Panc1 (cell line): ENCODE data around the gene CRIP2. TPM values are rescaled to one million over a fixed set of nuclear protein-coding genes. Genes with fewer than 3 reads are reported as not detected.

Source experiments
- ATAC-seq: fragments of 200-7000 bp; cut with Tn5 transposase; 2 replicates; pipeline ENCODE4 v1.9.1; 2020; ENCODE audit warnings: mild to moderate bottlenecking, moderate library complexity
- BruUV-seq: library from RNA; stranded (reverse); fragments of 400-500 nt; replicated peaks from 2 replicates; lab custom pipeline; 2021; lab: Mats Ljungman, UMichigan
- CTCF ChIA-PET: fragments of 300-600 bp; sonication (Branson Sonifier 250); formaldehyde crosslinking; loops from one replicate; lab custom pipeline; 2022; ENCODE audit warnings: antibody characterized with exemption; lab: Charles Lee
- POLR2A ChIA-PET: fragments of 300-600 bp; sonication (Branson Sonifier 250); formaldehyde crosslinking; loops from one replicate; lab custom pipeline; 2022; ENCODE audit warnings: antibody characterized with exemption; lab: Charles Lee
- DNase-seq: peaks from one replicate; pipeline ENCODE4 v3.0.0-alpha.2; 2010; ENCODE audit warnings: low read depth, low spot score
- H3K27ac ChIP-seq: 2 replicates; pipeline ENCODE4 v1.5.1; 2011; ENCODE audit warnings: mild to moderate bottlenecking, low read length, inconsistent platforms
- H3K27me3 ChIP-seq: fragments of 200-500 bp; sonication (Bioruptor generic); 2 replicates; pipeline ENCODE4 v1.6.0; 2014; ENCODE audit warnings: low read length, inconsistent platforms; ENCODE audit not compliant: control insufficient read depth, insufficient read depth
- H3K36me3 ChIP-seq: fragments of 200-500 bp; sonication (Bioruptor generic); 2 replicates; pipeline ENCODE4 v1.5.1; 2014; ENCODE audit warnings: inconsistent platforms, mild to moderate bottlenecking, low read length, moderate library complexity; ENCODE audit not compliant: control insufficient read depth, insufficient read depth
- H3K4me1 ChIP-seq: 2 replicates; pipeline ENCODE4 v1.5.1; 2011; ENCODE audit warnings: inconsistent platforms, mild to moderate bottlenecking, low read length, moderate library complexity; ENCODE audit not compliant: control insufficient read depth, insufficient read depth
- H3K4me3 ChIP-seq, 2 experiments: 2 replicates each; pipeline ENCODE4 v1.5.1; 2011 to 2012; ENCODE audit warnings: low read depth in 2 of 2, low read length in 2 of 2, mild to moderate bottlenecking in 2 of 2, inconsistent platforms in 1 of 2, moderate library complexity in 1 of 2
- H3K9me3 ChIP-seq: fragments of 200-500 bp; sonication (Bioruptor generic); 2 replicates; pipeline ENCODE4 v1.5.1; 2014; ENCODE audit warnings: low read depth, mild to moderate bottlenecking, inconsistent platforms, low read length, moderate library complexity; ENCODE audit not compliant: control insufficient read depth, insufficient read depth
- POLR2AphosphoS5 ChIP-seq: IDR thresholded peaks from 2 replicates; pipeline ENCODE4 v1.6.1; 2012; ENCODE audit warnings: mild to moderate bottlenecking, low read depth, low read length, moderate library complexity
- SIN3A ChIP-seq: IDR thresholded peaks from 2 replicates; pipeline ENCODE4 v1.6.1; 2012; ENCODE audit warnings: low read depth, mild to moderate bottlenecking, low read length, moderate library complexity, borderline replicate concordance; ENCODE audit not compliant: insufficient read depth
- TCF7L2 ChIP-seq: IDR thresholded peaks from 2 replicates; pipeline ENCODE4 v1.6.1; 2011; ENCODE audit warnings: mild to moderate bottlenecking, low read depth, low read length, inconsistent platforms
- in situ Hi-C: cut with HindIII; loops from 2 replicates; pipeline ENCODE4 v1.10.0; 2016; ENCODE audit warnings: low sequenced_read_pairs, low pct_unique_long_range_greater_than_20kb
- intact Hi-C: fragments of 100-400 bp; cut with micrococcal nuclease; formaldehyde crosslinking; loops from one replicate; pipeline ENCODE4 v1.10.0; 2022; ENCODE audit not compliant: unreplicated experiment
- total RNA-seq: library from RNA; stranded (reverse); gene quantifications from one replicate; pipeline ENCODE4 v1.2.1, GENCODE V29; 2021; ENCODE audit not compliant: unreplicated experiment
- TF ChIP-seq, protein P1 (sequence below), 2 experiments: IDR thresholded peaks; 2 replicates each; pipeline ENCODE4 v1.6.1; 2011 to 2012; ENCODE audit warnings: low read depth in 2 of 2, control low read depth in 1 of 2, low read length in 1 of 2, mild to moderate bottlenecking in 1 of 2, moderate library complexity in 1 of 2; ENCODE audit not compliant: insufficient read depth in 1 of 2
- TF ChIP-seq, protein P2 (sequence below): fragments of 450-650 bp; IDR thresholded peaks from 2 replicates; pipeline ENCODE4 v1.5.1; 2017; ENCODE audit warnings: mild to moderate bottlenecking

CRIP2 gene
- total RNA-seq, 1 experiment from 2014 or later, result 280 TPM

DNA sequence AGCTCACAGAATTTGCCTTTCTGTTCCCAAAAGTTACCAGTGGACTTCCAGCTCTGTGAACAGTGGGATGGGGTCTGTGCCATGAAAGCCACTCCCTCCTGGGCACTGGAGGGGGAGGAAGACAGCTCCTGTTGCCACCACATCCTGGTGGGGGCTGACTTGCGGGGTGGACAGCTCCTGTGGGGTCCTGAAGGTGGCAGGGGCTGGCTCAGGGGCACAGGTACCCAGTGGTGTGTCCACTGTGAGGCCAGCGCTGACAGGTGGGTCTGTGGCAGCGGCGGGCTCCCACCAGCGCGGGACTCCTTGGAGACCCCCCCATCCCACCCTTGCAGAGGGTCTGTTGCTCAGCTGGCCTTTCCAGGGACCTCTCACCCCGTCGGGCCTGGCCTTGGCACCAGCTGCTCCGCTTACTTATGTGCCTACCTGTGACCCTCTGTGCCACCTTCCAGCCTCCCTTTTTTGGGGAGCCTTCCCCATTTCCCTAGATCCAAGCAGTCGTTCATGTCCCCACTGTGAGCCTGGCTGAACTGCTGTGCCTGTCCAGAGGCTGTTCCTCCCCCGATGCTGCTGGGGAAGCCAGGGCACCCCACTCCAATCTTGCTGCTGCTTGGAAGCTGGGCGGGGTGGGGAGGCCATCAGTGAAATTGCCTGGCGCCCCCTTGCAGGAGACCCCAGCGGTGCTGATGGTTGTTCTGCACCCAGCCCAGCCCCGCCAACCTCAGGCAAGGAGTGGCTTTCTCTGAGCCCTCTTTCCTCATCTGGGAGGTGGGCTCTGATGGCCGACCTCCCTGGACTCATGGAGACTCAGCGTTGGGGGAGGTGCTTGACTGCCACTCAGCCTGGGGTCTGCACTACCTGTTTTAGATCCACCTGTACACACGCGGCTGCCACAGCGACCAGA lies 18.6 kb downstream of the CRIP2 start:
- BruUV-seq, result no TSS peak
- CTCF ChIA-PET, result no interaction called here
- POLR2A ChIA-PET, result no interaction called here
- in situ Hi-C loops, result no loop called here
- no peaks in the 10 kb centered on the region for H3K27me3 ChIP-seq
- no peaks in the 10 kb centered on the region for H3K36me3 ChIP-seq
- TF ChIP-seq, protein P1, sequence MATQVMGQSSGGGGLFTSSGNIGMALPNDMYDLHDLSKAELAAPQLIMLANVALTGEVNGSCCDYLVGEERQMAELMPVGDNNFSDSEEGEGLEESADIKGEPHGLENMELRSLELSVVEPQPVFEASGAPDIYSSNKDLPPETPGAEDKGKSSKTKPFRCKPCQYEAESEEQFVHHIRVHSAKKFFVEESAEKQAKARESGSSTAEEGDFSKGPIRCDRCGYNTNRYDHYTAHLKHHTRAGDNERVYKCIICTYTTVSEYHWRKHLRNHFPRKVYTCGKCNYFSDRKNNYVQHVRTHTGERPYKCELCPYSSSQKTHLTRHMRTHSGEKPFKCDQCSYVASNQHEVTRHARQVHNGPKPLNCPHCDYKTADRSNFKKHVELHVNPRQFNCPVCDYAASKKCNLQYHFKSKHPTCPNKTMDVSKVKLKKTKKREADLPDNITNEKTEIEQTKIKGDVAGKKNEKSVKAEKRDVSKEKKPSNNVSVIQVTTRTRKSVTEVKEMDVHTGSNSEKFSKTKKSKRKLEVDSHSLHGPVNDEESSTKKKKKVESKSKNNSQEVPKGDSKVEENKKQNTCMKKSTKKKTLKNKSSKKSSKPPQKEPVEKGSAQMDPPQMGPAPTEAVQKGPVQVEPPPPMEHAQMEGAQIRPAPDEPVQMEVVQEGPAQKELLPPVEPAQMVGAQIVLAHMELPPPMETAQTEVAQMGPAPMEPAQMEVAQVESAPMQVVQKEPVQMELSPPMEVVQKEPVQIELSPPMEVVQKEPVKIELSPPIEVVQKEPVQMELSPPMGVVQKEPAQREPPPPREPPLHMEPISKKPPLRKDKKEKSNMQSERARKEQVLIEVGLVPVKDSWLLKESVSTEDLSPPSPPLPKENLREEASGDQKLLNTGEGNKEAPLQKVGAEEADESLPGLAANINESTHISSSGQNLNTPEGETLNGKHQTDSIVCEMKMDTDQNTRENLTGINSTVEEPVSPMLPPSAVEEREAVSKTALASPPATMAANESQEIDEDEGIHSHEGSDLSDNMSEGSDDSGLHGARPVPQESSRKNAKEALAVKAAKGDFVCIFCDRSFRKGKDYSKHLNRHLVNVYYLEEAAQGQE (IDR thresholded peaks at IDR 0.05; ENCODE audit: insufficient read depth in 1 of 2, low read depth in 2 of 2, low read length in 1 of 2), result no peak
- TF ChIP-seq SIN3A (no peak), TCF7L2 (no peak), POLR2AphosphoS5 (no peak)
- TF ChIP-seq, protein P2, sequence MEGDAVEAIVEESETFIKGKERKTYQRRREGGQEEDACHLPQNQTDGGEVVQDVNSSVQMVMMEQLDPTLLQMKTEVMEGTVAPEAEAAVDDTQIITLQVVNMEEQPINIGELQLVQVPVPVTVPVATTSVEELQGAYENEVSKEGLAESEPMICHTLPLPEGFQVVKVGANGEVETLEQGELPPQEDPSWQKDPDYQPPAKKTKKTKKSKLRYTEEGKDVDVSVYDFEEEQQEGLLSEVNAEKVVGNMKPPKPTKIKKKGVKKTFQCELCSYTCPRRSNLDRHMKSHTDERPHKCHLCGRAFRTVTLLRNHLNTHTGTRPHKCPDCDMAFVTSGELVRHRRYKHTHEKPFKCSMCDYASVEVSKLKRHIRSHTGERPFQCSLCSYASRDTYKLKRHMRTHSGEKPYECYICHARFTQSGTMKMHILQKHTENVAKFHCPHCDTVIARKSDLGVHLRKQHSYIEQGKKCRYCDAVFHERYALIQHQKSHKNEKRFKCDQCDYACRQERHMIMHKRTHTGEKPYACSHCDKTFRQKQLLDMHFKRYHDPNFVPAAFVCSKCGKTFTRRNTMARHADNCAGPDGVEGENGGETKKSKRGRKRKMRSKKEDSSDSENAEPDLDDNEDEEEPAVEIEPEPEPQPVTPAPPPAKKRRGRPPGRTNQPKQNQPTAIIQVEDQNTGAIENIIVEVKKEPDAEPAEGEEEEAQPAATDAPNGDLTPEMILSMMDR, result no peak
- H3K27ac ChIP-seq, result no peak overlapping the region
- peaks cover 7% of the 10 kb centered on the region for H3K4me1 ChIP-seq
- no peak overlapping the region for H3K4me3 ChIP-seq
- DNase-seq (no peak), ATAC-seq (no peak)
- intact Hi-C loops, result no loop called here
- H3K9me3 ChIP-seq, result no peaks in the 10 kb centered on the region

DNA sequence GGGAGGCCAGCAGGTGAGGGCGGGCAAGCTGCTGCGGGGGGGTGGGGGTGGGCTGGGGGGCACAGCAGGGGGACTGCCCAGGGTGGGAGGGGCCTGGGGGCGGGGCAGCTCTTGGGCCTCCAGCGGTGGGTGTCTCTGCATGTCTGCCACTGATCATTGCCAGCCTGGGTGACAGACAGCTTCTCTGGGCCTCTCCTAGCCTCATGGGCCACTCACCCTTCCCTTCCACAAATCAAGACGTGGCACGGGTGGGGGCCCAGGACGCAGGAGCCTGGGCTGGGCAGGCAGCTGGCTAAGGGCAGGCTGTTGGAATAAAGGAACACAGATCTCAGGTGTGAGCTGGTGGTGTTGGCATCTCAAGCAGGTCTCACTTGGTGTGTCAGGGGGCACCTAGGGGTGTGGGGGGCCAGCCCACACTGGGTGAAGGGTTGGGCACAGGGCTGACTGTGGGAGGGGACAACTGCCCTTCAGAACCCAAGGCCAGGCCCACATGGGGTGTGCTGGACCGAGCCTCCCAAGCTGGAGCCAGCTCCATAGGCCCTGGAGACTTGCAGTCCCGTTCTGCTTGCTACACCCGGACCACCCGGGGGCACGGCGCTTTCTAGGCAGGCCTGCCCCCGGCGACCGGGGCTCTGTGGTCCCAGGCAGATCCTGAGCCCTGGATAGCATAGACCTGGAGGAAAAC lies 19.4 kb downstream of the CRIP2 start:
- BruUV-seq, result no TSS peak
- Histone ChIP-seq H3K4me3 (no peak overlapping the region), H3K36me3 (no peaks in the 10 kb centered on the region), H3K9me3 (no peaks in the 10 kb centered on the region), H3K27me3 (no peaks in the 10 kb centered on the region), H3K27ac (no peak overlapping the region), H3K4me1 (peaks cover 7% of the 10 kb centered on the region)
- intact Hi-C loops, result no loop called here
- ChIA-PET POLR2A (no interaction called here), CTCF (no interaction called here)
- DNase-seq (no peak), ATAC-seq (no peak)
- TF ChIP-seq, protein P1 (IDR thresholded peaks at IDR 0.05; ENCODE audit: insufficient read depth in 1 of 2, low read depth in 2 of 2, low read length in 1 of 2), result no peak
- TF ChIP-seq SIN3A (no peak), TCF7L2 (no peak), POLR2AphosphoS5 (no peak)
- TF ChIP-seq, protein P2, result no peak
- in situ Hi-C loops, result no loop called here
